Measurements from ENCODE around the gene PLEKHG5. TPM values are rescaled to one million over a fixed set of nuclear protein-coding genes. Genes with fewer than 3 reads are reported as not detected.

The PLEKHG5 gene
- polyA plus RNA-seq, 2 of the 4 experiments (the other 2 are of a cell fraction), result 0.84 to 3.1 TPM

- no peak for TF ChIP-seq FOSL2 (IDR thresholded peaks at IDR 0.05)
- TF ChIP-seq FOSL2 (CRISPR knock-in tag; IDR thresholded peaks at IDR 0.05), result no peak
- TF ChIP-seq ESRRA (IDR thresholded peaks at IDR 0.05; ENCODE audit: borderline replicate concordance, low read length), result no peak
- no peak for TF ChIP-seq TFCP2L1 (CRISPR knock-in tag; IDR thresholded peaks at IDR 0.05)
- TF ChIP-seq FOXS1 (CRISPR knock-in tag; IDR thresholded peaks at IDR 0.05), result no peak
Observed at GRCh38 chr1:6513320-6513801, 21.9 kb upstream of the PLEKHG5 start (continued).

- no peaks in the 10 kb centered on the region for H3K4me1 ChIP-seq
- no peak for FAIRE-seq
- no peak for DNase-seq (ENCODE audit: low read depth in 1 of 2, low spot score in 1 of 2)
- WGBS (ENCODE audit: missing lambda C conversion rate), result 75% methylated on average over 2 of the region's 8 CpGs
- no peak overlapping the region for H3K27ac ChIP-seq
- H3K4me3 ChIP-seq, result no peak overlapping the region
- CTCF ChIA-PET, result interaction anchor here (1.1 to 3.9 kb wide), 5 partner anchors 11 to 134 kb away, joined by 3 to 12 read pairs (median 6); no protein-coding TSS in a partner anchor
- H3K9me3 ChIP-seq, result no peaks in the 10 kb centered on the region
- no peak overlapping the region for H3K4me2 ChIP-seq
- POLR2A ChIA-PET, result no interaction called here
- TF ChIP-seq RARB (CRISPR knock-in tag; IDR thresholded peaks at IDR 0.05), result no peak
- no peak for TF ChIP-seq SREBF2 (IDR thresholded peaks at IDR 0.05)
- no peak for TF ChIP-seq GATA3 (IDR thresholded peaks at IDR 0.05; ENCODE audit: borderline replicate concordance)
- no peak for TF ChIP-seq KDM5A (IDR thresholded peaks at IDR 0.05)
- no peak for TF ChIP-seq RFX5 (IDR thresholded peaks at IDR 0.05)
- no peak for TF ChIP-seq NR3C1 (IDR thresholded peaks at IDR 0.05)
- TF ChIP-seq EP300 (IDR thresholded peaks at IDR 0.05), result no peak
- ATAC-seq, result no peak
Observed at GRCh38 chr1:6512908-6513280, 21.4 kb upstream of the PLEKHG5 start.

- Histone ChIP-seq H3K27ac (no peak overlapping the region), H3K9me3 (no peaks in the 10 kb centered on the region), H3K4me1 (no peaks in the 10 kb centered on the region), H3K4me2 (no peak overlapping the region), H3K4me3 (no peak overlapping the region)
- ChIA-PET CTCF (interaction anchor here (1.4 to 3.9 kb wide), 4 partner anchors 11 to 26 kb away, joined by 4 to 12 read pairs (median 8); no protein-coding TSS in a partner anchor), POLR2A (no interaction called here)
- FAIRE-seq (no peak), DNase-seq (ENCODE audit: low read depth in 1 of 2, low spot score in 1 of 2) (no peak), ATAC-seq (no peak)
- 98% methylated on average over 8 of the region's 19 CpGs for WGBS (ENCODE audit: missing lambda C conversion rate)
- no peak for TF ChIP-seq MAFK (IDR thresholded peaks at IDR 0.05; ENCODE audit: partially characterized antibody)
- TF ChIP-seq NPAS2 (CRISPR knock-in tag; IDR thresholded peaks at IDR 0.05; ENCODE audit: borderline replicate concordance), result no peak
- TF ChIP-seq KDM5A (IDR thresholded peaks at IDR 0.05), result no peak
- no peak for TF ChIP-seq CHD2 (IDR thresholded peaks at IDR 0.05; ENCODE audit: low read length, partially characterized antibody)
- no peak for TF ChIP-seq KDM1A (IDR thresholded peaks at IDR 0.05; ENCODE audit: low read depth)
- TF ChIP-seq FOSL2 (IDR thresholded peaks at IDR 0.05), result no peak
- no peak for TF ChIP-seq FOSL2 (CRISPR knock-in tag; IDR thresholded peaks at IDR 0.05)
- TF ChIP-seq HOXB5 (CRISPR knock-in tag; IDR thresholded peaks at IDR 0.05), result no peak
- TF ChIP-seq ELK1 (IDR thresholded peaks at IDR 0.05; ENCODE audit: low read depth, low read length), result no peak
- no peak for TF ChIP-seq MYC (IDR thresholded peaks at IDR 0.05; ENCODE audit: borderline replicate concordance, low read length)
- TF ChIP-seq, protein P1, sequence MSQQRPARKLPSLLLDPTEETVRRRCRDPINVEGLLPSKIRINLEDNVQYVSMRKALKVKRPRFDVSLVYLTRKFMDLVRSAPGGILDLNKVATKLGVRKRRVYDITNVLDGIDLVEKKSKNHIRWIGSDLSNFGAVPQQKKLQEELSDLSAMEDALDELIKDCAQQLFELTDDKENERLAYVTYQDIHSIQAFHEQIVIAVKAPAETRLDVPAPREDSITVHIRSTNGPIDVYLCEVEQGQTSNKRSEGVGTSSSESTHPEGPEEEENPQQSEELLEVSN (IDR thresholded peaks at IDR 0.05; ENCODE audit: borderline replicate concordance, low read depth), result no peak
- TF ChIP-seq SMC3 (IDR thresholded peaks at IDR 0.05), result no peak
- TF ChIP-seq, protein P2, sequence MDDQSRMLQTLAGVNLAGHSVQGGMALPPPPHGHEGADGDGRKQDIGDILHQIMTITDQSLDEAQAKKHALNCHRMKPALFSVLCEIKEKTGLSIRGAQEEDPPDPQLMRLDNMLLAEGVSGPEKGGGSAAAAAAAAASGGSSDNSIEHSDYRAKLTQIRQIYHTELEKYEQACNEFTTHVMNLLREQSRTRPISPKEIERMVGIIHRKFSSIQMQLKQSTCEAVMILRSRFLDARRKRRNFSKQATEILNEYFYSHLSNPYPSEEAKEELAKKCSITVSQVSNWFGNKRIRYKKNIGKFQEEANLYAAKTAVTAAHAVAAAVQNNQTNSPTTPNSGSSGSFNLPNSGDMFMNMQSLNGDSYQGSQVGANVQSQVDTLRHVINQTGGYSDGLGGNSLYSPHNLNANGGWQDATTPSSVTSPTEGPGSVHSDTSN (IDR thresholded peaks at IDR 0.05), result no peak
- no peak for TF ChIP-seq FOXS1 (CRISPR knock-in tag; IDR thresholded peaks at IDR 0.05)
- TF ChIP-seq ESRRA (IDR thresholded peaks at IDR 0.05; ENCODE audit: borderline replicate concordance, low read length), result no peak
- TF ChIP-seq FOSB (CRISPR knock-in tag; IDR thresholded peaks at IDR 0.05), result no peak
- no peak for TF ChIP-seq HOXB13 (CRISPR knock-in tag; IDR thresholded peaks at IDR 0.05; ENCODE audit: low read depth)
- TF ChIP-seq JUNB (IDR thresholded peaks at IDR 0.05), result no peak
- no peak for TF ChIP-seq HEYL (CRISPR knock-in tag; IDR thresholded peaks at IDR 0.05)
Observed at GRCh38 chr1:6512245-6512907, 20.9 kb upstream of the PLEKHG5 start.
